ENCODE results near the gene CLEC3B.
A peak's percentile ranks its signal among the peaks of the same experiment; 100 is the strongest.

The CLEC3B gene

GRCh38 chr3:45083023-45083422 lies 56.9 kb downstream of the CLEC3B start:
- H3K4me3 ChIP-seq (ENCODE audit: low read length), result no peak overlapping the region
- no peak for TF ChIP-seq CTCF (conservative IDR thresholded peaks at IDR 0.05; ENCODE audit: low read depth, low read length)
- DNase-seq (ENCODE audit: low read depth), result no peak

GRCh38 chr3:45084361-45084760 lies 58.3 kb downstream of the CLEC3B start:
- no peak for DNase-seq (ENCODE audit: low read depth)
- TF ChIP-seq CTCF (conservative IDR thresholded peaks at IDR 0.05; ENCODE audit: low read depth, low read length), result no peak
- H3K4me3 ChIP-seq (ENCODE audit: low read length), result no peak overlapping the region

- no peak overlapping the region for H3K4me3 ChIP-seq (ENCODE audit: low read length)
- no peak for TF ChIP-seq CTCF (conservative IDR thresholded peaks at IDR 0.05; ENCODE audit: low read depth, low read length)
- DNase-seq (ENCODE audit: low read depth), result peak; percentile 63
Observed at GRCh38 chr3:45084820-45085816, 59.0 kb downstream of the CLEC3B start.

Measured in retinal pigment epithelial cell (primary cell).